Liver (tissue), 9 donors: ENCODE measurements around the gene SNRPA. TPM values are rescaled to one million over a fixed set of nuclear protein-coding genes. Genes with fewer than 3 reads are reported as not detected.

ENCODE experiments used
- DNase-seq: peaks from one replicate; pipeline ENCODE4 v3.0.0-alpha.2; 2017; ENCODE audit warnings: low spot score
- H3K27ac ChIP-seq, 2 donors: one replicate each; pipeline ENCODE4 v1.7.0; 2013; ENCODE audit warnings: inconsistent platforms in 2 of 2, low read length in 2 of 2, control low read depth in 1 of 2, low read depth in 1 of 2, mild to moderate bottlenecking in 1 of 2
- H3K27me3 ChIP-seq, 4 donors: one replicate each; pipeline versions ENCODE4 v1.6.1 to v1.7.0; 2013; ENCODE audit warnings: low read length in 3 of 4, inconsistent platforms in 1 of 4, mild to moderate bottlenecking in 1 of 4, moderate library complexity in 1 of 4; ENCODE audit not compliant: control insufficient read depth in 4 of 4, insufficient read depth in 4 of 4
- H3K36me3 ChIP-seq, 4 donors: one replicate each; pipeline versions ENCODE4 v1.6.1 to v1.7.0; 2013; ENCODE audit warnings: low read length in 3 of 4, mild to moderate bottlenecking in 3 of 4, low read depth in 1 of 4, moderate library complexity in 1 of 4; ENCODE audit not compliant: control insufficient read depth in 4 of 4, insufficient read depth in 3 of 4
- H3K4me1 ChIP-seq, 4 donors: one replicate each; pipeline versions ENCODE4 v1.6.1 to v1.7.0; 2013; ENCODE audit warnings: low read length in 3 of 4, mild to moderate bottlenecking in 3 of 4, moderate library complexity in 1 of 4; ENCODE audit not compliant: control insufficient read depth in 4 of 4, insufficient read depth in 4 of 4
- H3K4me3 ChIP-seq, 3 donors: one replicate each; pipeline versions ENCODE4 v1.6.1 to v1.7.0; 2013; ENCODE audit warnings: low read length in 3 of 3, control low read depth in 1 of 3, low read depth in 1 of 3, mild to moderate bottlenecking in 1 of 3
- H3K9ac ChIP-seq, 2 donors: one replicate each; pipeline ENCODE4 v1.7.0; 2013; ENCODE audit warnings: low read length in 2 of 2, mild to moderate bottlenecking in 2 of 2, moderate library complexity in 2 of 2, control low read depth in 1 of 2, low read depth in 1 of 2
- H3K9me3 ChIP-seq, 4 donors: one replicate each; pipeline versions ENCODE4 v1.6.1 to v1.7.0; 2013; ENCODE audit warnings: low read length in 3 of 4; ENCODE audit not compliant: control insufficient read depth in 4 of 4
- ATF3 ChIP-seq: IDR thresholded peaks from 2 replicates; pipeline ENCODE4 v1.6.1; 2016; ENCODE audit warnings: antibody characterized with exemption
- CTCF ChIP-seq: fragments of 150-350 bp; IDR thresholded peaks from 2 replicates; pipeline ENCODE4 v1.5.1; 2017; ENCODE audit warnings: improper control_type of control experiment, low read depth, low read length; ENCODE audit not compliant: missing input control
- EGR1 ChIP-seq, 2 donors: IDR thresholded peaks; 2 replicates each; pipeline ENCODE4 v1.6.1; 2016 to 2018; ENCODE audit warnings: antibody characterized with exemption in 2 of 2, low read depth in 2 of 2
- FOXA2 ChIP-seq: IDR thresholded peaks from 2 replicates; pipeline ENCODE4 v1.6.1; 2016; ENCODE audit warnings: antibody characterized with exemption
- GABPA ChIP-seq, 2 donors: IDR thresholded peaks in 1 of 2; conservative IDR thresholded peaks in 1 of 2; 2 replicates each; pipeline ENCODE4 v1.6.1; 2016; ENCODE audit warnings: antibody characterized with exemption in 2 of 2, mild to moderate bottlenecking in 1 of 2, moderate library complexity in 1 of 2
- HNF4A ChIP-seq, 2 donors: conservative IDR thresholded peaks; 2 replicates each; pipeline ENCODE4 v1.6.1; 2016; ENCODE audit warnings: antibody characterized with exemption in 2 of 2, mild to moderate bottlenecking in 2 of 2
- HNF4G ChIP-seq: IDR thresholded peaks from 2 replicates; pipeline ENCODE4 v1.6.1; 2016; ENCODE audit warnings: antibody characterized with exemption
- JUND ChIP-seq, 2 donors: IDR thresholded peaks; 2 replicates each; pipeline ENCODE4 v1.6.1; 2016; ENCODE audit warnings: antibody characterized with exemption in 2 of 2
- NR2F2 ChIP-seq: IDR thresholded peaks from 2 replicates; pipeline ENCODE4 v1.6.1; 2016; ENCODE audit warnings: antibody characterized with exemption
- RAD21 ChIP-seq, 2 donors: IDR thresholded peaks; 2 replicates each; pipeline ENCODE4 v1.6.1; 2016; ENCODE audit warnings: antibody characterized with exemption in 2 of 2, mild to moderate bottlenecking in 2 of 2
- RXRA ChIP-seq, 2 donors: IDR thresholded peaks; 2 replicates each; pipeline ENCODE4 v1.6.1; 2017 to 2018; ENCODE audit warnings: antibody characterized with exemption in 2 of 2, mild to moderate bottlenecking in 1 of 2
- SP1 ChIP-seq: IDR thresholded peaks from 2 replicates; pipeline ENCODE4 v1.6.1; 2018; ENCODE audit warnings: antibody characterized with exemption, mild to moderate bottlenecking
- YY1 ChIP-seq: IDR thresholded peaks from 2 replicates; pipeline ENCODE4 v1.6.1; 2016; ENCODE audit warnings: antibody characterized with exemption, mild to moderate bottlenecking
- ZBTB33 ChIP-seq: IDR thresholded peaks from 2 replicates; pipeline ENCODE4 v1.6.1; 2016; ENCODE audit warnings: antibody characterized with exemption
- WGBS: extraction: QIAGEN DNeasy Blood & Tissue Kit; methylation state at CpG from one replicate; pipeline ENCODE4 v1.1.7; 2013; 5-methylcytosine and 5-hydroxymethylcytosine counted together
- polyA plus RNA-seq, 2 donors: library from polyadenylated mRNA; stranded (reverse) in 1 of 2; unstranded in 1 of 2; fragments of 200-250 nt in 1 of 2; fragments of >200 nt in 1 of 2; fragmentation: Nextera tagmentation in 1 of 2; extraction: Ambion mirVana in 1 of 2; gene quantifications; one replicate each; pipeline versions ENCODE4 v1.2.1 to v1.2.3, GENCODE V29; 2013 to 2015
- total RNA-seq, 2 donors: library from RNA; depleted of rRNA; stranded (reverse); fragments of >200 nt; gene quantifications; one replicate each; pipeline ENCODE4 v1.2.3, GENCODE V29; 2014
- TF ChIP-seq, protein P1 (sequence below): IDR thresholded peaks from 2 replicates; pipeline ENCODE4 v1.6.1; 2016; ENCODE audit warnings: antibody characterized with exemption
- donor health status: healthy.
- donor health status: healthy.
- donor health status: healthy.
- donor health status: healthy.
- donor health status: healthy.

SNRPA gene
- total and polyA plus RNA-seq, 4 donors: 11.8 to 27.1 (median 17.0) TPM

- 95% methylated on average over 39 of the region's 39 CpGs for WGBS
Observed at GRCh38 chr19:40809358-40810086, 58.5 kb downstream of the SNRPA start.

DNA sequence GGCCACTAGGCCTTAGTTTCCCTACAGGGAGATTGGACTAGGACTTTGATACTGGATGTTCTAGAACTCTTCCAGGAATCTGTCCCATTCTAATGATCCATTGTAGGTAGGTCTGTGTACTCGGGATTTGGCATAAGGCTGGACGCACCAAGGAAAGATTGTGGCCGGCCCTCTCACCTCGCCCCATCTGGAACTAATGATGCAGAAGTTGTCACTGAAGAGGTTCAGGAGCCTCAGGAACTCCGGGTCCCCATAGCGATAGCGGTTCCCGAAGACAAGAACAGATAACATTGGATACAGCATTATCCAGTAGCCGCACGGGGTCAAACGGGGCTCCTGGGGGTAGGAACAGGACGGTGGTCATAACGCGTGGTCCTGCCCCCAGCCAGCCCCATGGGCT is 59.2 kb downstream of the SNRPA start:
- TF ChIP-seq, protein P1, sequence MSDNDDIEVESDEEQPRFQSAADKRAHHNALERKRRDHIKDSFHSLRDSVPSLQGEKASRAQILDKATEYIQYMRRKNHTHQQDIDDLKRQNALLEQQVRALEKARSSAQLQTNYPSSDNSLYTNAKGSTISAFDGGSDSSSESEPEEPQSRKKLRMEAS: no peak
- no peak for TF ChIP-seq FOXA2
- TF ChIP-seq ZBTB33: no peak
- no peak for TF ChIP-seq EGR1 (IDR thresholded peaks at IDR 0.05; ENCODE audit: low read depth in 2 of 2)
- TF ChIP-seq HNF4G: no peak
- peaks cover 4 to 23% (median 15%) of the 10 kb centered on the region in 4 donors for H3K4me1 ChIP-seq
- no peak overlapping the region for H3K9ac ChIP-seq
- H3K36me3 ChIP-seq: peaks cover 9 to 16% (median 11%) of the 10 kb centered on the region in 4 donors
- DNase-seq: no peak
- 66% methylated on average over 14 of the region's 14 CpGs for WGBS
- H3K9me3 ChIP-seq: no peaks in the 10 kb centered on the region
- no peaks in the 10 kb centered on the region for H3K27me3 ChIP-seq
- no peak overlapping the region for H3K4me3 ChIP-seq
- H3K27ac ChIP-seq: no peak overlapping the region

More at GRCh38 chr19:40809358-40810086, 58.5 kb downstream of the SNRPA start:
- Histone ChIP-seq H3K9ac (no peak overlapping the region), H3K36me3 (peaks cover 9 to 16% (median 11%) of the 10 kb centered on the region in 4 donors), H3K4me3 (no peak overlapping the region), H3K27ac (no peak overlapping the region), H3K9me3 (no peaks in the 10 kb centered on the region), H3K27me3 (no peaks in the 10 kb centered on the region), H3K4me1 (peaks cover 6 to 29% (median 21%) of the 10 kb centered on the region in 4 donors)
- TF ChIP-seq HNF4G (no peak), FOXA2 (no peak), CTCF (no peak), EGR1 (IDR thresholded peaks at IDR 0.05; ENCODE audit: low read depth in 2 of 2) (no peak), YY1 (no peak), SP1 (no peak), NR2F2 (no peak), RXRA (IDR thresholded peaks at IDR 0.05) (no peak), HNF4A (conservative IDR thresholded peaks at IDR 0.05) (no peak), ATF3 (no peak), JUND (IDR thresholded peaks at IDR 0.05) (no peak), RAD21 (IDR thresholded peaks at IDR 0.05) (no peak), GABPA (IDR thresholded peaks at IDR 0.05 in 1 of 2, conservative IDR thresholded peaks at IDR 0.05 in 1 of 2) (no peak)
- TF ChIP-seq, protein P1: no peak
- DNase-seq: no peak
